Mesothelial cell of epicardium (in vitro differentiated cells): ENCODE results near the gene BGLAP. TPM values are rescaled to one million over a fixed set of nuclear protein-coding genes. Genes with fewer than 3 reads are reported as not detected.
A peak's percentile ranks its signal among the peaks of the same experiment; 100 is the strongest.

Experiments used
- DNase-seq, 2 experiments: peaks; one replicate each; pipeline ENCODE4 v3.0.0; 2021; ENCODE audit warnings: low spot score in 2 of 2; ENCODE audit not compliant: unreplicated experiment in 2 of 2
- H3K27ac Mint-ChIP-seq: 2 replicates; pipeline ENCODE4 v1.8.0; 2021; ENCODE audit warnings: mixed read lengths
- H3K27me3 Mint-ChIP-seq: 2 replicates; pipeline ENCODE4 v1.8.0; 2021; ENCODE audit warnings: low read depth, mixed read lengths
- H3K36me3 Mint-ChIP-seq: 2 replicates; pipeline ENCODE4 v1.8.0; 2021; ENCODE audit warnings: mixed read lengths
- H3K4me1 Mint-ChIP-seq: 2 replicates; pipeline ENCODE4 v1.8.0; 2021; ENCODE audit warnings: mixed read lengths
- H3K4me3 Mint-ChIP-seq: 2 replicates; pipeline ENCODE4 v1.8.0; 2021; ENCODE audit warnings: mild to moderate bottlenecking, moderate library complexity, mixed read lengths
- H3K9me3 Mint-ChIP-seq: 2 replicates; pipeline ENCODE4 v1.8.0; 2021; ENCODE audit warnings: mixed read lengths
- CTCF ChIP-seq: fragments of 200-600 bp; sonication (generic); IDR thresholded peaks from one replicate; pipeline ENCODE4 v1.5.0; 2021; ENCODE audit warnings: antibody characterized with exemption; ENCODE audit not compliant: unreplicated experiment
- total RNA-seq: library from RNA; stranded (reverse); gene quantifications from 3 replicates; pipeline ENCODE4 v1.2.1, GENCODE V29; 2021

BGLAP gene
- total RNA-seq, 1 donor from 2014 or later, result 5.8 TPM

GRCh38 chr1:156279837-156280236, 37.9 kb downstream of the BGLAP start:
- Mint-ChIP-seq H3K9me3 (no peaks in the 10 kb centered on the region), H3K27ac (no peak overlapping the region), H3K27me3 (no peaks in the 10 kb centered on the region), H3K4me3 (peak overlapping the region; percentile 15), H3K36me3 (peaks cover 25% of the 10 kb centered on the region), H3K4me1 (peaks cover 33% of the 10 kb centered on the region)
- no peak for DNase-seq
- TF ChIP-seq CTCF, result no peak

- Mint-ChIP-seq H3K36me3 (peaks cover 15% of the 10 kb centered on the region), H3K27ac (peak overlapping the region; percentile 68), H3K4me3 (peak overlapping the region; percentile 86), H3K27me3 (no peaks in the 10 kb centered on the region), H3K4me1 (peaks cover 33% of the 10 kb centered on the region), H3K9me3 (no peaks in the 10 kb centered on the region)
- no peak for TF ChIP-seq CTCF
- no peak for DNase-seq
These were observed 39.3 kb downstream of the BGLAP start for GRCh38 chr1:156281281-156281680.

- Mint-ChIP-seq H3K4me3 (peak overlapping the region; percentile 86), H3K9me3 (no peaks in the 10 kb centered on the region), H3K4me1 (peaks cover 33% of the 10 kb centered on the region), H3K27me3 (no peaks in the 10 kb centered on the region), H3K27ac (peak overlapping the region; percentile 95), H3K36me3 (peaks cover 9% of the 10 kb centered on the region)
- no peak for DNase-seq
- TF ChIP-seq CTCF, result no peak
These were observed 39.9 kb downstream of the BGLAP start for GRCh38 chr1:156281693-156282478.

- peak within 1 kb of the TSS; percentile 86 for H3K4me3 Mint-ChIP-seq
- H3K27ac Mint-ChIP-seq, result peak within 1 kb of the TSS; percentile 95
- TF ChIP-seq CTCF, result no peak
- H3K36me3 Mint-ChIP-seq, result peaks cover 6% of the 10 kb centered on the region
- no peaks in the 10 kb centered on the region for H3K9me3 Mint-ChIP-seq
- DNase-seq, result peak; percentile 88 to 94
- H3K27me3 Mint-ChIP-seq, result no peaks in the 10 kb centered on the region
- peaks cover 33% of the 10 kb centered on the region for H3K4me1 Mint-ChIP-seq
These were observed 40.7 kb downstream of the BGLAP start, which contains the start of gene SMG5 for GRCh38 chr1:156282479-156283222. SMG5 (minus strand) TSS chr1:156282825; CDS start chr1:156282680, 145 bp downstream.

- no peak for DNase-seq
- peaks cover under 1% of the 10 kb centered on the region for H3K36me3 Mint-ChIP-seq
- H3K27me3 Mint-ChIP-seq, result no peaks in the 10 kb centered on the region
- no peak for TF ChIP-seq CTCF
- peak overlapping the region; percentile 95 for H3K27ac Mint-ChIP-seq
- H3K4me3 Mint-ChIP-seq, result peak overlapping the region; percentile 86
- peaks cover 33% of the 10 kb centered on the region for H3K4me1 Mint-ChIP-seq
- no peaks in the 10 kb centered on the region for H3K9me3 Mint-ChIP-seq
These were observed 41.5 kb downstream of the BGLAP start for GRCh38 chr1:156283521-156283920.
